ENCODE measurements around the gene PRADC1. TPM values are rescaled to one million over a fixed set of nuclear protein-coding genes. Genes with fewer than 3 reads are reported as not detected.

Gene PRADC1
- total RNA-seq, 1 donor from 2014 or later, result 20.4 TPM

DNA sequence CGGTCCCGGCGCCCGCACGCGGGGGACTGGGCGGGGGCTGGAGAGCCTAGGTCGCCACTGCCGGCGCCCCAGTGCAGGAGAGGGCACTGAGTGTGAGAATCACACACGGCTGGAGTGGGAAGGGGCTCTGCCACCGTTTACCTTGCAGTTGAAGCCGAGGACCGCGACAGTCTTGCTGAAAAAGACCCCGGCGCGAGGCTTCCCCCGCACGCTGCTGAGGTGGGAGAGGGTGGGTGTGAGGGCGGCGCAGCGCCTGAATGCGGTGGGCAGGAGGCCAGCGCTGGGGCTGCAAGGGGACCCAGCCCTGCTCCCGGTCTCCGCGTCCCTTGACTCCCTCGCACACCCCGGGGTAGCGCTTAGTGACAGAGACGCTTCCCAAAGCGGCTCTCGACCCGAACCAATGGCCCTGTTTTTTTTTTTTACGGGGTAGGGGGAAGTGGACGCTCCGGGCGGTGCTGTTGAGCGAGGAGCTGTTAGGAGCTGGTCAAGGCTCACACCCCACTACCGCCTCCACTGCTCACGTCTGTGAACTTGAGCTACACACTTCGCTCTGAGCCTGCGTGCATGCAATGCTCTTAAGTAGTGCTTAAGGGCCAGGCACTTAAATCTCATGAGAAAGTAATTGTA, 29.9 kb downstream of the PRADC1 start:
- no peak for DNase-seq (ENCODE audit: low read depth in 2 of 2)

DNA sequence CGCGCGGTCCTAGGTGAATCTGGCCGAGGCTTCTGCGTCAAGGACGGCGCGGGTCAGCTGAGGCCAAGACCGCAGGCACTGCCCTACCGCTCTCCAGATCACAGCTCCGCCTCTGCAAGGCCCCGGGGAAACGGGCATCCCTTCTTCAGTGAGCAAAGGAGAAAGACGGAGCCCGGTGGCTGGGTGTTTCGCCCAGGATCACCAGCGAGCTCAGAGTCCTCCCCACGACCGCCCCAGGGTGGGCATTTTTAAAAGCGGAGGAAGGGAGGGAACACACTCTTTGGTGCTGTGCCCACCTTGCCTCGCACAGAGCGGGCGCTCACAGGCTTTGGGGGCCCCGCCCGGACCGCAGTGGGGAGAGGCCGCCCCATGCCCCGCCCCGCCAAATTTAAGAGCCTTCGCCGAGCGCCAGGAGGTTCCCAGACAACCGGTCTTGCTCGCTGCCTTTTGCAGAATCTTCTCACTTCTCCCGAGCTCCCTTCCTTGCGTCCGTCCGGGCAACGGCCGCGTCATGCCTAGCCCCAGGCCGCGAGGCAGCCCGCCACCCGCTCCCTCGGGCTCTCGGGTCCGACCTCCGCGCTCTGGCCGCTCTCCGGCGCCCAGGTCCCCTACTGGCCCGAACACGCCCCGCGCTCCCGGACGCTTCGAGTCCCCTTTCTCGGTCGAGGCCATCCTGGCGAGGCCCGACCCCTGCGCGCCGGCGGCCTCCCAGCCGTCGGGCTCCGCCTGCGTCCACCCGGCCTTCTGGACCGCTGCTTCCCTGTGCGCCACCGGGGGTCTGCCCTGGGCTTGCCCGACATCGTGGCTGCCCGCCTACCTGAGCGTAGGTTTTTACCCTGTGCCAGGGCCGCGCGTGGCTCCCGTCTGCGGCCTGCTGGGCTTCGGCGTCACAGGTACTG, 30.6 kb downstream of the PRADC1 start, which contains the start of gene NOTO:
Gene NOTO (plus strand): TSS at position 419 of the 899 bp plus-strand sequence. CDS start 93 bp downstream, at position 512.
- DNase-seq (ENCODE audit: low read depth in 2 of 2), result no peak

DNA sequence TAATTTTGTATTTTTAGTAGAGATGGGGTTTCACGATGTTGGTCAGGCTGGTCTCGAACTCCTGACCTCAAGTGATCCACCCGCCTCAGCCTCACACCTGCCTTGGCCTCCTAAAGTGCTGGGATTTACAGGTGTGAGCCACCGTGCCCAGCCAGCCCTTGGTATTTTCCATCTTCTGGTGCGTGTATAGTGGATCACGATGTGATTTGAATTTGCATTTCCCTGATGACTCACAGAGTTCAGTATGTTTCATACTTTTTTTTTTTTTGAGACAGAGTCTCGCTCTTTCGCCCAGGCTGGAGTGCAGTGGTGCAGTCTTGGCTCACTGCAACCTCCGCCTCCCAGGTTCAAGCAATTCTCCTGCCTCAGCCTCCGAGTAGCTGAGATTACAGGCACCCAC, 32.8 kb downstream of the PRADC1 start:
- peak in 1 of 2 donors; percentile 8 for DNase-seq (ENCODE audit: low read depth in 2 of 2)

DNA sequence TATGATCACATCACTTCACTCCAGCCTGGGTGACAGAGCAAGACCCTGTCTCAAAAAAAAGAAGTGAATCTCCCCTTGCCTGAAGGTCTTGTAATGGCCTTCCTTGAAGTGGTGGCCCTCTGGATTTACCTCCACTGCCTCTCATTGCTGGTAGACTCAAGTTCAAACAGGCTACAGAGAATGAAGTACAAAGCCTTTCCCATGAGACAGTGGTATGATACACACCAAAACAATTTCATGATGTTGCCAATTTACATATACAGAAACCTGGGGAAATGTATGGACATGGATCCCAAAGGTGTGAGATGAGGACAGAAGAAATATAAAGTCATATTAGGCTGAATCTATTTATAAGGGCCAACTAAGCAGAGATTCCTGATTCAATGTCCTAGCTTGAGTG, 35.5 kb downstream of the PRADC1 start:
- DNase-seq (ENCODE audit: low read depth in 2 of 2), result no peak

DNA sequence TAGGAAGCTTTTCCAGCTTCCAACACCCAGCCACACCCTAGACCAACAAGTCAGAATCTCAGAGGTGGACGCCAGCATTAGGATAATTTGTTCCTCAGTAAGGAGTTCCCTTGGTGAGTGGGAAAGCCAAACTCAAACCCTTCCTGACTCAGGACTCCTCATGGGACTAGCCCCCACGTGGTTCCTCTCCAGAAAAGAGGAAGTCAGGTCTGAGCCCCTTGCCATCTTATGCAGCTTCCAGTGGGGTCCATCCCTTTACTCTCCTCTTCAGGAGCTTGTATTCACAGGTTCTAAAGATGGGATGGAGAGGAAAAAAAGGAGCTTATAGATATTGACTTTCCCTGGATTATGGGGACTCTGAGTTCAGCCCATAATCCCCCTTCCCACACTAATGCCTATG, 45.5 kb downstream of the PRADC1 start:
- no peak for DNase-seq (ENCODE audit: low read depth in 2 of 2)

DNA sequence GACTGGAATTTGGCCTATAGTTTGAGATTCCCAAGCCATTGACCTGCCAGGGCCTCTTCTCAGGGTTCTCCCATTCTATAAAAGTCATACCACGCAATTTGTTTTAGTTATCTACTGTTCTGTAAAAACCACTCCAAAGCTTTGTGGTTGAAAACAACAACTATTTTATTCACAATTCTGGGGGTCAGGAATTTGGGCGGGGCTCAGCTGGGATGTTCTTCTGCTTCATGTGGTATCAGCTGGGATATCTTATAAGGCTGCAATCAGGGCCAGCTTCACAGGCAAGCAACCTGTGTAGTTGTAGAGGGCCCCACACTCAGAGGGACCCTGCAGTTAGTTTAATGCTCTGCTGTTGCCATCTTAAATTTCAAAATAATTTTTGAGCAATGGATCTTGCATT, 47.1 kb downstream of the PRADC1 start:
- DNase-seq (ENCODE audit: low read depth in 2 of 2), result no peak

Other genes with a start within 250 kb of the PRADC1 start
- gene SFXN5, start 161.5 kb downstream of the PRADC1 start, total RNA-seq, result 10.1 and 16.7 TPM in 2 replicates
- 41.6 and 73.7 TPM in 2 replicates for gene RAB11FIP5, start 120.3 kb downstream of the PRADC1 start, total RNA-seq
- not detected in 2 replicates for gene NOTO, start 30.7 kb downstream of the PRADC1 start, total RNA-seq
- 11.2 and 12.1 TPM in 2 replicates for gene SMYD5, start 19.0 kb downstream of the PRADC1 start, total RNA-seq
- gene CCT7, start 1.1 kb upstream of the PRADC1 start, total RNA-seq, result 347 and 408 TPM in 2 replicates
- gene FBXO41, start 51.2 kb upstream of the PRADC1 start, total RNA-seq, result 0.13 and 0.25 TPM in 2 replicates
- gene EGR4, start 60.3 kb upstream of the PRADC1 start, total RNA-seq, result not detected in 2 replicates
- 4.4 and 6.6 TPM in 2 replicates for gene ALMS1, start 152.6 kb upstream of the PRADC1 start, total RNA-seq

Data from dermis microvascular lymphatic vessel endothelial cell (primary cell).